ENCODE data around the gene MAPK10. TPM values are rescaled to one million over a fixed set of nuclear protein-coding genes. Genes with fewer than 3 reads are reported as not detected.

The MAPK10 gene
- total RNA-seq, 2 experiments from 2014 or later, result 32.0 TPM; not detected in 1

DNA sequence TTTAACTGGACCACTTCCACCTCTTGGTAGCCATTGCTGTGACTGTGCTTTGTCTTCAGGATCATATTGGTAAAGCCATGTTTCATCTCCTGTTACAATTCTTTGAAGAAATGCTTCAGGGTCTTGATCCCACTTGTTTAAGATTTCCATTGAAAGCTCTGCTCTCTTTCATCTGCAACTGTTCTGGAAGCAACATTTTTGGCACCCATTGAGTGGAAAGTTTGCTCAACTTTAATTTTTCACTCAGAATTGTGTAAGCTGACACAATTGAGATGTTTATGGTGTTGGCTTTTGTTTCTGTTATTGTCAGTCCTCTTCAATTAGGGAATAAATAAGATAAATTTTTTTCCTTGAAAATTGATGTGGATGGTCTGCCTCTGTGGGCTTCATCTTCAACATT, 237.4 kb downstream of the MAPK10 start:
- POLR2A ChIA-PET, result no interaction called here
- no peaks in the 10 kb centered on the region for H3K9me3 ChIP-seq (ENCODE audit: low read length)
- H3K4me3 ChIP-seq (ENCODE audit: low read depth, low read length, poor library complexity, severe bottlenecking), result no peak overlapping the region
- no TSS peak for BruUV-seq (replicated peaks)
- DNase-seq (ENCODE audit: low spot score), result no peak
- no peaks in the 10 kb centered on the region for H3K9me2 ChIP-seq (ENCODE audit: insufficient read depth, low read length)
- H3K36me3 ChIP-seq (ENCODE audit: insufficient read depth, low read length), result no peaks in the 10 kb centered on the region
- no peaks in the 10 kb centered on the region for H3K79me2 ChIP-seq (ENCODE audit: insufficient read depth, low read depth, low read length)
- no peak overlapping the region for H3K4me2 ChIP-seq (ENCODE audit: low read length)
- no peaks in the 10 kb centered on the region for H3K4me1 ChIP-seq (ENCODE audit: insufficient read depth, low read length, poor library complexity, severe bottlenecking)
- TF ChIP-seq, protein P1, sequence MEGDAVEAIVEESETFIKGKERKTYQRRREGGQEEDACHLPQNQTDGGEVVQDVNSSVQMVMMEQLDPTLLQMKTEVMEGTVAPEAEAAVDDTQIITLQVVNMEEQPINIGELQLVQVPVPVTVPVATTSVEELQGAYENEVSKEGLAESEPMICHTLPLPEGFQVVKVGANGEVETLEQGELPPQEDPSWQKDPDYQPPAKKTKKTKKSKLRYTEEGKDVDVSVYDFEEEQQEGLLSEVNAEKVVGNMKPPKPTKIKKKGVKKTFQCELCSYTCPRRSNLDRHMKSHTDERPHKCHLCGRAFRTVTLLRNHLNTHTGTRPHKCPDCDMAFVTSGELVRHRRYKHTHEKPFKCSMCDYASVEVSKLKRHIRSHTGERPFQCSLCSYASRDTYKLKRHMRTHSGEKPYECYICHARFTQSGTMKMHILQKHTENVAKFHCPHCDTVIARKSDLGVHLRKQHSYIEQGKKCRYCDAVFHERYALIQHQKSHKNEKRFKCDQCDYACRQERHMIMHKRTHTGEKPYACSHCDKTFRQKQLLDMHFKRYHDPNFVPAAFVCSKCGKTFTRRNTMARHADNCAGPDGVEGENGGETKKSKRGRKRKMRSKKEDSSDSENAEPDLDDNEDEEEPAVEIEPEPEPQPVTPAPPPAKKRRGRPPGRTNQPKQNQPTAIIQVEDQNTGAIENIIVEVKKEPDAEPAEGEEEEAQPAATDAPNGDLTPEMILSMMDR (conservative IDR thresholded peaks at IDR 0.05; ENCODE audit: low read length), result no peak
- no peak for TF ChIP-seq EZH2phosphoT487 (IDR thresholded peaks at IDR 0.05; ENCODE audit: borderline replicate concordance, low read depth, low read length)
- intact Hi-C loops (cut with micrococcal nuclease; ENCODE audit: unreplicated experiment), result no loop called here
- no peaks in the 10 kb centered on the region for H4K20me1 ChIP-seq (ENCODE audit: insufficient read depth, low read length)
- CTCF ChIA-PET (ENCODE audit: unreplicated experiment), result no interaction called here
- H3K27ac ChIP-seq (ENCODE audit: low read depth, low read length, poor library complexity, severe bottlenecking), result no peak overlapping the region
- no peak overlapping the region for H2AFZ ChIP-seq (ENCODE audit: low read length)

DNA sequence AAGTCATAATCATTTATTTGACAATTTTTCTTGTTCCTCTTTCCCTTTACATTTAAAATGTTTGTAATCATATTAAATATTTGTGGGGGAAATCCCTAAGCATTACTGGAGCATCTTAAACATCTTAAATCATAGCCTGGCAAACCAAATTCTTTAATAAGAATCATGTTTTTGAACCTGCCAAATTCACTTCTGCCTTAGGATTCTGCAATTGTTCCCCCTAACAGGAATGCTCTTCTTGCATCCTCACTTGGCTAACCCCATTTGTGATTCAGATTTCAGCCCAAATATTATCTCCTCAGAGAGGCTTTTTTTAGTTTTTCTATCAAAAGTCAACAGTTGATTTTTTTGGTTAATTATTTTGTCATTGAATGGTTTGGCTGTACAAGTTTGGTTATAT, 241.1 kb downstream of the MAPK10 start:
- no peak overlapping the region for H3K4me3 ChIP-seq (ENCODE audit: low read depth, low read length, poor library complexity, severe bottlenecking)
- no peak for TF ChIP-seq EZH2phosphoT487 (IDR thresholded peaks at IDR 0.05; ENCODE audit: borderline replicate concordance, low read depth, low read length)
- TF ChIP-seq, protein P1 (conservative IDR thresholded peaks at IDR 0.05; ENCODE audit: low read length), result no peak
- intact Hi-C loops (cut with micrococcal nuclease; ENCODE audit: unreplicated experiment), result no loop called here
- H2AFZ ChIP-seq (ENCODE audit: low read length), result no peak overlapping the region
- no peaks in the 10 kb centered on the region for H3K79me2 ChIP-seq (ENCODE audit: insufficient read depth, low read depth, low read length)
- H3K36me3 ChIP-seq (ENCODE audit: insufficient read depth, low read length), result no peaks in the 10 kb centered on the region
- H3K27ac ChIP-seq (ENCODE audit: low read depth, low read length, poor library complexity, severe bottlenecking), result no peak overlapping the region
- BruUV-seq (replicated peaks), result no TSS peak
- H3K4me1 ChIP-seq (ENCODE audit: insufficient read depth, low read length, poor library complexity, severe bottlenecking), result no peaks in the 10 kb centered on the region
- no peaks in the 10 kb centered on the region for H3K9me2 ChIP-seq (ENCODE audit: insufficient read depth, low read length)
- POLR2A ChIA-PET, result interaction anchor here (0.7 to 1.0 kb wide), 2 partner anchors 10 to 14 kb away, joined by 3 to 6 read pairs; no protein-coding TSS in a partner anchor
- no peak overlapping the region for H3K4me2 ChIP-seq (ENCODE audit: low read length)
- H3K9me3 ChIP-seq (ENCODE audit: low read length), result no peaks in the 10 kb centered on the region
- CTCF ChIA-PET (ENCODE audit: unreplicated experiment), result no interaction called here
- no peaks in the 10 kb centered on the region for H4K20me1 ChIP-seq (ENCODE audit: insufficient read depth, low read length)
- DNase-seq (ENCODE audit: low spot score), result no peak

DNA sequence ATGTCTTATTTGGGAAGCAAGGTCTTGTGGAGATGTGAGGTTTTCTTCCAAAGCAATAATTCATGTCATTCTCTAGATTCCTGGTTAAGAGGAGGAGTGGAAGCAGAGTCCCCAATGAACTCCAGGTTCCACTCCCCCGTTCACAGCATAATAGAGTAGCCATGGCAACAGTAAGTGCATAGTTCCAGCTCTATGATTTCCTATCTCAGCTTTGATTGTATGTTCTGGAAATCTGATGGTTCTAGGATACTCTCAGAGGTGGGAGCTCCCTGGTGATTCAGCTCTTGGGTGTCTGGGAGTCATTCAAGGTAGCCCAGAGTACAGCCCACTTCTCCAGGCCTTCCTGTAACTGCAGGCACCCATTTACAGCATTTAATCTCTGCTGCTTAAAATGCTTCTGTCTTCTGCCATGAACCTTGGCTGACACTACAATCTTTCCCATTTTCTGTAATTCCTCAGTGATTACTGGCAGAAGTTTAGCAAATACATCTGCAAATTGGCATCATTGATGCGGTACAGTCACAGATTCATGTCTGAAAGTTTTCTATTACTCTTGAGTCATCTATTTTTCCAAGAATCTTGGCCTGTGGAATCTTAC, 242.0 kb downstream of the MAPK10 start:
- Histone ChIP-seq H3K79me2 (ENCODE audit: insufficient read depth, low read depth, low read length) (no peaks in the 10 kb centered on the region), H3K36me3 (ENCODE audit: insufficient read depth, low read length) (no peaks in the 10 kb centered on the region), H3K9me3 (ENCODE audit: low read length) (no peaks in the 10 kb centered on the region), H2AFZ (ENCODE audit: low read length) (no peak overlapping the region), H3K4me3 (ENCODE audit: low read depth, low read length, poor library complexity, severe bottlenecking) (no peak overlapping the region), H4K20me1 (ENCODE audit: insufficient read depth, low read length) (no peaks in the 10 kb centered on the region), H3K27ac (ENCODE audit: low read depth, low read length, poor library complexity, severe bottlenecking) (no peak overlapping the region), H3K4me2 (ENCODE audit: low read length) (no peak overlapping the region), H3K4me1 (ENCODE audit: insufficient read depth, low read length, poor library complexity, severe bottlenecking) (no peaks in the 10 kb centered on the region), H3K9me2 (ENCODE audit: insufficient read depth, low read length) (no peaks in the 10 kb centered on the region)
- TF ChIP-seq, protein P1 (conservative IDR thresholded peaks at IDR 0.05; ENCODE audit: low read length), result no peak
- no peak for TF ChIP-seq EZH2phosphoT487 (IDR thresholded peaks at IDR 0.05; ENCODE audit: borderline replicate concordance, low read depth, low read length)
- no peak for DNase-seq (ENCODE audit: low spot score)
- no TSS peak for BruUV-seq (replicated peaks)
- POLR2A ChIA-PET, result interaction anchor here (1.0 to 1.2 kb wide), 2 partner anchors 10 to 11 kb away, joined by 3 to 7 read pairs; no protein-coding TSS in a partner anchor
- intact Hi-C loops (cut with micrococcal nuclease; ENCODE audit: unreplicated experiment), result no loop called here
- CTCF ChIA-PET (ENCODE audit: unreplicated experiment), result no interaction called here
